K562 (cell line): ENCODE results near the gene GPR55. TPM values are rescaled to one million over a fixed set of nuclear protein-coding genes. Genes with fewer than 3 reads are reported as not detected.

ENCODE experiments used
- ATAC-seq: fragments of 200-7000 bp; cut with Tn5 transposase; 3 replicates; pipeline ENCODE4 v1.9.1; 2020; ENCODE audit warnings: moderate library complexity
- BruUV-seq: library from RNA; stranded (reverse); fragments of 400-500 nt; replicated peaks from 2 replicates; lab custom pipeline; 2021; lab: Mats Ljungman, UMichigan
- CTCF ChIA-PET: fragments of 300-600 bp; formaldehyde crosslinking; extraction: SDS; loops from one replicate; lab custom pipeline; 2021; ENCODE audit warnings: low intra/inter-chr PET ratio; lab: Yijun Ruan, JAX
- POLR2A ChIA-PET: fragments of 300-600, 350-650 bp; sonication (Branson Sonifier 250); formaldehyde crosslinking; extraction: SDS; loops from one replicate; lab custom pipeline; 2021; ENCODE audit warnings: antibody characterized with exemption, inconsistent platforms; lab: Yijun Ruan, JAX
- DNase-seq, 4 experiments: peaks; one replicate each; pipeline versions ENCODE4 v3.0.0 to v3.0.0-alpha.2; 2011 to 2018; ENCODE audit warnings: low spot score in 3 of 4, mixed read lengths in 3 of 4; ENCODE audit errors: extremely low read depth in 1 of 4
- FAIRE-seq: peaks from 2 replicates; lab custom pipeline; 2011; peaks lifted over from hg19 to GRCh38; lab: Jason Lieb, UNC
- H2AFZ ChIP-seq: 2 replicates; pipeline ENCODE4 v1.6.0; 2011; ENCODE audit warnings: low read depth, low read length, control low read depth, inconsistent platforms
- H3K27ac ChIP-seq: fragments of 200-600 bp; 3 replicates; pipeline ENCODE4 v1.8.0; 2011; ENCODE audit warnings: low read depth, mild to moderate bottlenecking, control low read depth, inconsistent platforms, low read length, moderate library complexity, mixed read lengths; ENCODE audit errors: extremely low read depth
- H3K27me3 ChIP-seq, 2 experiments: fragments of 300-600 bp in 1 of 2; 2 replicates in 1 of 2; 3 replicates in 1 of 2; pipeline versions ENCODE4 v1.6.0 to v1.8.0; 2011; ENCODE audit warnings: inconsistent platforms in 2 of 2, low read length in 2 of 2, mild to moderate bottlenecking in 1 of 2, mixed read lengths in 1 of 2, moderate library complexity in 1 of 2; ENCODE audit not compliant: control insufficient read depth in 2 of 2, insufficient read depth in 2 of 2
- H3K36me3 ChIP-seq: fragments of 300-600 bp; 3 replicates; pipeline ENCODE4 v1.8.0; 2011; ENCODE audit warnings: mild to moderate bottlenecking, low read length, inconsistent platforms; ENCODE audit not compliant: control insufficient read depth, insufficient read depth
- H3K4me1 ChIP-seq, 2 experiments: fragments of 200-600 bp in 1 of 2; replicated peaks in 1 of 2; 2 replicates in 1 of 2; 3 replicates in 1 of 2; pipeline versions ENCODE4 v1.5.1 to v1.8.0; 2011; ENCODE audit warnings: inconsistent platforms in 2 of 2, low read length in 2 of 2, mild to moderate bottlenecking in 1 of 2, mixed read lengths in 1 of 2, moderate library complexity in 1 of 2; ENCODE audit not compliant: control insufficient read depth in 2 of 2, insufficient read depth in 2 of 2
- H3K4me2 ChIP-seq: 2 replicates; pipeline ENCODE4 v1.6.1; 2011; ENCODE audit warnings: low read length, control low read depth, inconsistent platforms, mixed read lengths; ENCODE audit not compliant: insufficient read depth
- H3K4me3 ChIP-seq: fragments of 200-600 bp; sonication (generic), shearing (Covaris generic); 2 replicates; pipeline ENCODE4 v1.5.1; 2016; ENCODE audit warnings: control low read depth, inconsistent platforms
- H3K79me2 ChIP-seq: fragments of 200-600 bp; 3 replicates; pipeline ENCODE4 v1.8.0; 2011; ENCODE audit warnings: low read length, inconsistent platforms; ENCODE audit not compliant: control insufficient read depth, insufficient read depth
- H3K9ac ChIP-seq, 2 experiments: 2 replicates each; pipeline versions ENCODE4 v1.6.0 to v1.6.1; 2011; ENCODE audit warnings: low read depth in 2 of 2, low read length in 2 of 2, control low read depth in 1 of 2, inconsistent platforms in 1 of 2, mild to moderate bottlenecking in 1 of 2, mixed read lengths in 1 of 2; ENCODE audit not compliant: insufficient read depth in 1 of 2
- H3K9me1 ChIP-seq: one replicate; pipeline ENCODE4 v1.6.0; 2011; ENCODE audit warnings: inconsistent platforms, mild to moderate bottlenecking, low read length, moderate library complexity; ENCODE audit not compliant: control insufficient read depth, insufficient read depth
- H3K9me3 ChIP-seq: replicated peaks from 2 replicates; pipeline ENCODE4 v1.5.1; 2011; ENCODE audit warnings: low read depth, low read length, inconsistent platforms; ENCODE audit not compliant: control insufficient read depth, insufficient read depth
- H4K20me1 ChIP-seq: replicated peaks from 2 replicates; pipeline ENCODE4 v1.6.1; 2011; ENCODE audit warnings: low read length, inconsistent platforms, mixed read lengths; ENCODE audit not compliant: control insufficient read depth, insufficient read depth
- CCNT2 ChIP-seq: IDR thresholded peaks from 2 replicates; pipeline ENCODE4 v1.6.1; 2011; ENCODE audit warnings: borderline replicate concordance, low read depth, mild to moderate bottlenecking, moderate library complexity, mixed read lengths, low read length; ENCODE audit not compliant: insufficient read length; ENCODE audit errors: extremely low read depth
- CTBP1 ChIP-seq: fragments of 450-650 bp; IDR thresholded peaks from 2 replicates; pipeline ENCODE4 v1.6.1; 2016; ENCODE audit warnings: borderline replicate concordance
- E2F5 ChIP-seq: sonication (generic); formaldehyde crosslinking; IDR thresholded peaks from 2 replicates; pipeline ENCODE4 v1.8.0; 2022; ENCODE audit warnings: mild to moderate bottlenecking, missing genetic modification reagents
- MAX ChIP-seq: sonication (generic); formaldehyde crosslinking; IDR thresholded peaks from 2 replicates; pipeline ENCODE4 v1.9.0; 2022; ENCODE audit warnings: mild to moderate bottlenecking, missing genetic modification reagents
- MBD2 ChIP-seq: sonication (generic); IDR thresholded peaks from 2 replicates; pipeline ENCODE4 v1.6.1; 2016; ENCODE audit warnings: low read depth, borderline replicate concordance
- MECOM ChIP-seq: fragments of 250-450 bp; sonication (Bioruptor Pico); IDR thresholded peaks from 2 replicates; pipeline ENCODE4 v1.8.0; 2022; ENCODE audit warnings: inconsistent platforms
- PTRF ChIP-seq: fragments of 450-650 bp; IDR thresholded peaks from 2 replicates; pipeline ENCODE4 v1.6.1; 2016; ENCODE audit warnings: mild to moderate bottlenecking, missing genetic modification characterization, missing compliant biosample characterization
- RBM34 ChIP-seq: fragments of 200-400 bp; formaldehyde crosslinking; IDR thresholded peaks from 2 replicates; pipeline ENCODE4 v1.6.1; 2018; ENCODE audit warnings: low read length, borderline replicate concordance; ENCODE audit not compliant: insufficient read depth
- SAFB ChIP-seq: fragments of 200-400 bp; formaldehyde crosslinking; IDR thresholded peaks from 2 replicates; pipeline ENCODE4 v1.6.1; 2017; ENCODE audit warnings: low read depth, low read length, borderline replicate concordance
- SIRT6 ChIP-seq: IDR thresholded peaks from one replicate; pipeline ENCODE4 v1.6.1; 2012; ENCODE audit warnings: low read depth, mild to moderate bottlenecking, control low read depth, inconsistent platforms, low read length, moderate library complexity
- ZNF431 ChIP-seq: sonication (generic); formaldehyde crosslinking; IDR thresholded peaks from 2 replicates; pipeline ENCODE4 v1.8.0; 2022; ENCODE audit warnings: mild to moderate bottlenecking, missing genetic modification reagents
- WGBS: fragments of 100-300 bp; shearing (Covaris generic); methylation state at CpG from one replicate; pipeline ENCODE4 v1.1.6; 2016; ENCODE audit warnings: low coverage, mixed read lengths; ENCODE audit not compliant: insufficient coverage; ENCODE audit errors: missing lambda C conversion rate; 5-methylcytosine and 5-hydroxymethylcytosine counted together
- in situ Hi-C: fragments of 300-500 bp; cut with MboI; formaldehyde crosslinking; loops from 4 replicates; pipeline ENCODE4 v1.15.0; 2018; ENCODE audit warnings: inconsistent platforms, mixed read lengths
- intact Hi-C: fragments of 100-400 bp; cut with micrococcal nuclease; formaldehyde crosslinking; loops from 2 replicates; pipeline ENCODE4 v1.14.2; 2022
- polyA plus RNA-seq, 8 experiments: library from polyadenylated mRNA; depleted of rRNA in 4 of 8; stranded (reverse) in 5 of 8; unstranded in 3 of 8; fragments of >200 nt; fragmentation: Nextera tagmentation in 2 of 8; fragmentation: Illumina TruSeq in 1 of 8; extraction: Ambion mirVana in 2 of 8; extraction: Trizol in 1 of 8; gene quantifications; 2 replicates each; pipeline versions ENCODE4 v1.2.1 to v1.2.3, GENCODE V29; 2011 to 2014; ENCODE audit warnings: inconsistent platforms in 1 of 8, missing spikeins in 1 of 8
- total RNA-seq, 7 experiments: library from RNA; depleted of rRNA in 6 of 7; stranded (reverse); fragments of >200 nt in 6 of 7; fragmentation: Illumina TruSeq in 2 of 7; extraction: Trizol in 2 of 7; gene quantifications; 2 replicates each; pipeline versions ENCODE4 v1.2.1 to v1.2.3, GENCODE V29; 2011 to 2021; ENCODE audit warnings: low replicate concordance in 1 of 7

The GPR55 gene
- total and polyA plus RNA-seq, 9 of the 15 experiments (the other 6 are each of a cell fraction or from before 2014, with no cell fraction given) = 0.11 to 0.49 (median 0.27) TPM

- BruUV-seq = no TSS peak
- no peak overlapping the region for H2AFZ ChIP-seq
- POLR2A ChIA-PET = no interaction called here
- no peak overlapping the region for H3K4me3 ChIP-seq
- no peak overlapping the region for H3K9ac ChIP-seq
- TF ChIP-seq E2F5 (CRISPR knock-in tag) (no peak), MECOM (CRISPR knock-in tag) (no peak), PTRF (tag) (no peak)
- no peaks in the 10 kb centered on the region; a peak in 1 of 5 replicates for H3K4me1 ChIP-seq
- 3% methylated on average over 3 of the region's 3 CpGs for WGBS
- FAIRE-seq (no peak), DNase-seq (no peak), ATAC-seq (no peak)
- CTCF ChIA-PET = no interaction called here
- H3K27ac ChIP-seq = no peak overlapping the region
- H3K4me2 ChIP-seq = no peak overlapping the region
- intact Hi-C loops (no loop called here), in situ Hi-C loops (no loop called here)
- no peaks in the 10 kb centered on the region for H4K20me1 ChIP-seq
- no peaks in the 10 kb centered on the region for H3K9me3 ChIP-seq
- H3K79me2 ChIP-seq = no peaks in the 10 kb centered on the region
- H3K27me3 ChIP-seq = peaks cover 6 to 38% of the 10 kb centered on the region in 2 experiments; a peak in 3 of 5 replicates
- H3K9me1 ChIP-seq = no peaks in the 10 kb centered on the region
- H3K36me3 ChIP-seq = no peaks in the 10 kb centered on the region
Measured at GRCh38 chr2:230938098-230938497, 13.1 kb upstream of the GPR55 start.

- Histone ChIP-seq H3K9me3 (no peaks in the 10 kb centered on the region), H3K9ac (no peak overlapping the region), H3K9me1 (no peaks in the 10 kb centered on the region), H3K4me1 (no peaks in the 10 kb centered on the region; a peak in 1 of 5 replicates), H3K4me3 (no peak overlapping the region), H3K27me3 (peaks cover 6 to 44% of the 10 kb centered on the region in 2 experiments; a peak in 3 of 5 replicates), H3K27ac (no peak overlapping the region), H3K36me3 (no peaks in the 10 kb centered on the region), H4K20me1 (no peaks in the 10 kb centered on the region), H2AFZ (no peak overlapping the region), H3K79me2 (no peaks in the 10 kb centered on the region), H3K4me2 (no peak overlapping the region)
- CTCF ChIA-PET = interaction anchor here (0.6 kb wide), 1 partner anchor 506 kb away, joined by 3 read pairs; no protein-coding TSS in a partner anchor
- WGBS = 0% methylated on average over 4 of the region's 4 CpGs
- FAIRE-seq (no peak), ATAC-seq (no peak), DNase-seq (no peak)
- POLR2A ChIA-PET = no interaction called here
- BruUV-seq = no TSS peak
- in situ Hi-C loops (no loop called here), intact Hi-C loops (no loop called here)
- TF ChIP-seq MAX (no peak), CCNT2 (no peak), RBM34 (no peak), CTBP1 (no peak), ZNF431 (CRISPR knock-in tag) (no peak), MBD2 (no peak), SAFB (no peak), SIRT6 (no peak)
Measured at GRCh38 chr2:230937362-230937761, 12.3 kb upstream of the GPR55 start.
